Measurements from ENCODE around the gene TWF2. TPM values are rescaled to one million over a fixed set of nuclear protein-coding genes. Genes with fewer than 3 reads are reported as not detected.

The TWF2 gene
- total RNA-seq, 4 donors from 2014 or later, result 59.2 to 72.9 (median 60.4) TPM

DNA sequence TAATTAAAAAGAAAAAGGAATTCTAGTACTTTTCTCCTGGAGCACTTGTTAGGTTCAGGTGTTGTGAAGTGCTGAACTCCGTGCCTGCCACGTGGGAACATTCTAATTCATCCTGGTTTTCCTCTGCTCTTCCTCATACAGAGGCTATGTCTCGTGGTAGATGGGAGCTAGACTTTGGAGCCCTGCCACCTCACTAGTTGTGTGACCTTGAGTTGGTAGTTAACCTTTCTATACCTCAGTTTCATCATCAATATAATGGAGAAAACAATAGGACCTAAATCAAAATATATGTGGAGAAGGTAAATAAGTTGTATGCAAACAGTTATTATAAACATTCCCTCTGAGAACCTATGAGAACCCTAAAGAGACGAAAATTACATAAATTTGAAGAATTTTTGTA is 30.4 kb downstream of the TWF2 start:
- peaks cover 6 to 100% (median 30%) of the 10 kb centered on the region in 3 donors for H3K36me3 ChIP-seq
- no peaks in the 10 kb centered on the region for H3K9me3 ChIP-seq
- WGBS, 2 donors, result 88 to 92% methylated on average over 4 of the region's 4 CpGs
- TF ChIP-seq EP300 (IDR thresholded peaks at IDR 0.05), result no peak
- no peak for TF ChIP-seq CTCF (IDR thresholded peaks at IDR 0.05)
- no peak for TF ChIP-seq POLR2A (IDR thresholded peaks at IDR 0.05)
- no peak overlapping the region for H3K27ac ChIP-seq
- H3K27me3 ChIP-seq, result no peaks in the 10 kb centered on the region
- DNase-seq (ENCODE audit: low spot score in 2 of 2), result no peak
- H3K4me3 ChIP-seq, result no peak overlapping the region
- no peaks in the 10 kb centered on the region for H3K4me1 ChIP-seq

GRCh38 chr3:52205727-52206372 is 33.1 kb downstream of the TWF2 start:
- no peak overlapping the region for H3K27ac ChIP-seq
- 87 to 91% methylated on average over 6 of the region's 6 CpGs for WGBS, 2 donors
- no peak overlapping the region for H3K4me3 ChIP-seq
- peaks cover 0 to 17% (median 2%) of the 10 kb centered on the region in 4 donors for H3K4me1 ChIP-seq
- peaks cover 4 to 94% (median 10%) of the 10 kb centered on the region in 3 donors for H3K36me3 ChIP-seq
- no peaks in the 10 kb centered on the region for H3K9me3 ChIP-seq
- no peaks in the 10 kb centered on the region for H3K27me3 ChIP-seq
- no peak for TF ChIP-seq POLR2A (IDR thresholded peaks at IDR 0.05)
- DNase-seq (ENCODE audit: low spot score in 2 of 2), result no peak

DNA sequence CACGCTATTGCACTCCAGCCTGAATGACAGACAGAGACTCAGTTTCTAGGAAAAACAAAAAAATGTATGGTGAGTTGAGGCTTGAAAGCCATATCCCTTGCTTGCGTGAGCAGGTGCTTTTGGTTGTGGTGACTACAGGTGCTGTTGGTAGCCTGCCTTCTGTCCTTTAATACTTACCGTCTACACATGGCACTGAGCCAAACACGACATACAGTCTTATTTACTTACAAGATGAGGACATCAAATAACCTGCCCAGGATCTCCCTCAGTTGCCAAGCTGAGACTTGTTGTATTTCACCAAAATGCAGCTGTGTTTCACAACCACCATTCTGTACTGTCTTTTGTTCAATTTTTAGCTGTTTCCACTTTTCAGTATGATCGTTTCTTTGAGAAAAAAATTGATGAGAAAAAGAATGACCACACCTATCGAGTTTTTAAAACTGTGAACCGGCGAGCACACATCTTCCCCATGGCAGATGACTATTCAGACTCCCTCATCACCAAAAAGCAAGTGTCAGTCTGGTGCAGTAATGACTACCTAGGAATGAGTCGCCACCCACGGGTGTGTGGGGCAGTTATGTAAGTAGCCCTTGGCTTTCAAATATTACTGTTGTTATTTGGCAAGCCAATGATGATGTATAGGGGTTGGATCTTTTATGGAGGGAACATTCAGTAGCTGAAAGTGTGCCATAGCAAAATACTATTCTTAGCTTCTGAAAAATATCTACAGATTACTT is 34.5 kb downstream of the TWF2 start:
- Histone ChIP-seq H3K9me3 (no peaks in the 10 kb centered on the region), H3K36me3 (peaks cover 0 to 80% (median 10%) of the 10 kb centered on the region in 3 donors), H3K4me3 (no peak overlapping the region), H3K27ac (no peak overlapping the region), H3K27me3 (no peaks in the 10 kb centered on the region), H3K4me1 (peaks cover 0 to 30% (median 4%) of the 10 kb centered on the region in 4 donors)
- TF ChIP-seq EP300 (IDR thresholded peaks at IDR 0.05) (no peak), CTCF (IDR thresholded peaks at IDR 0.05) (no peak), POLR2A (IDR thresholded peaks at IDR 0.05) (no peak)
- WGBS, 2 donors, result 78 to 82% methylated on average over 10 of the region's 10 CpGs
- DNase-seq (ENCODE audit: low spot score in 2 of 2), result no peak

- Histone ChIP-seq H3K27me3 (no peaks in the 10 kb centered on the region), H3K4me3 (no peak overlapping the region), H3K36me3 (peaks cover 0 to 72% (median 10%) of the 10 kb centered on the region in 3 donors), H3K4me1 (peaks cover 0 to 38% (median 11%) of the 10 kb centered on the region in 4 donors), H3K9me3 (no peaks in the 10 kb centered on the region), H3K27ac (no peak overlapping the region)
- 64 to 74% methylated on average over 1 of the region's 1 CpG for WGBS, 2 donors
- DNase-seq (ENCODE audit: low spot score in 2 of 2), result no peak
- TF ChIP-seq POLR2A (IDR thresholded peaks at IDR 0.05) (no peak), CTCF (IDR thresholded peaks at IDR 0.05) (no peak), EP300 (IDR thresholded peaks at IDR 0.05) (no peak)
Measured at GRCh38 chr3:52203701-52204100, 35.3 kb downstream of the TWF2 start.

- no peak for DNase-seq (ENCODE audit: low spot score in 2 of 2)
- Histone ChIP-seq H3K4me1 (peaks cover 0 to 44% (median 15%) of the 10 kb centered on the region in 4 donors), H3K27ac (no peak overlapping the region), H3K36me3 (peaks cover 0 to 60% (median 4%) of the 10 kb centered on the region in 3 donors), H3K27me3 (no peaks in the 10 kb centered on the region), H3K9me3 (no peaks in the 10 kb centered on the region), H3K4me3 (no peak overlapping the region)
- no peak for TF ChIP-seq CTCF (IDR thresholded peaks at IDR 0.05)
- TF ChIP-seq EP300 (IDR thresholded peaks at IDR 0.05), result no peak
- TF ChIP-seq POLR2A (IDR thresholded peaks at IDR 0.05), result no peak
- WGBS, 2 donors, result 82 to 84% methylated on average over 4 of the region's 4 CpGs
Measured at GRCh38 chr3:52202384-52203077, 36.4 kb downstream of the TWF2 start.

All from tibial nerve (tissue), 4 donors.